ENCODE data around the gene PFN1.

PFN1 gene

GRCh38 chr17:4968486-4969046, 20.2 kb upstream of the PFN1 start:
- FAIRE-seq (no peak), DNase-seq (ENCODE audit: insufficient read length, low spot score) (no peak)

- peak; percentile 93 for DNase-seq (ENCODE audit: insufficient read length, low spot score)
These were observed 19.5 kb upstream of the PFN1 start, which contains the start of gene SPAG7 for GRCh38 chr17:4967539-4968485. Gene SPAG7 (minus strand): TSS chr17:4967817. CDS start chr17:4967804, 13 bp downstream.

GRCh38 chr17:4966844-4967538, 18.7 kb upstream of the PFN1 start:
- peak; percentile 98 for FAIRE-seq
- peak; percentile 99 for DNase-seq (ENCODE audit: insufficient read length, low spot score)

More at GRCh38 chr17:4967539-4968485, 19.5 kb upstream of the PFN1 start, which contains the start of gene SPAG7:
- FAIRE-seq = peak; percentile 36

- FAIRE-seq (no peak), DNase-seq (ENCODE audit: insufficient read length, low spot score) (no peak)
These were observed 17.1 kb upstream of the PFN1 start for GRCh38 chr17:4965311-4965986.

- no peak for FAIRE-seq
- no peak for DNase-seq (ENCODE audit: insufficient read length, low spot score)
These were observed 12.1 kb upstream of the PFN1 start for GRCh38 chr17:4960279-4960922.

- DNase-seq (ENCODE audit: insufficient read length, low spot score) (no peak), FAIRE-seq (no peak)
These were observed 11.1 kb upstream of the PFN1 start for GRCh38 chr17:4959261-4959965.

- no peak for FAIRE-seq
- no peak for DNase-seq (ENCODE audit: insufficient read length, low spot score)
These were observed 9.8 kb upstream of the PFN1 start for GRCh38 chr17:4958102-4958501.

GRCh38 chr17:4956493-4957061, 8.2 kb upstream of the PFN1 start:
- no peak for DNase-seq (ENCODE audit: insufficient read length, low spot score)
- FAIRE-seq = no peak

GRCh38 chr17:4955091-4955490, 6.8 kb upstream of the PFN1 start:
- DNase-seq (ENCODE audit: insufficient read length, low spot score) (no peak), FAIRE-seq (no peak)

- FAIRE-seq = peak; percentile 79
- no peak for DNase-seq (ENCODE audit: insufficient read length, low spot score)
These were observed 5.2 kb upstream of the PFN1 start for GRCh38 chr17:4953451-4953961.

- FAIRE-seq (no peak), DNase-seq (ENCODE audit: insufficient read length, low spot score) (no peak)
These were observed 3.2 kb upstream of the PFN1 start for GRCh38 chr17:4951486-4951885.

GRCh38 chr17:4950746-4951204, 2.4 kb upstream of the PFN1 start, which contains the start of gene ENO3:
Gene ENO3 (plus strand): TSS chr17:4951119. CDS start chr17:4951830, 711 bp downstream.
- no peak for FAIRE-seq
- no peak for DNase-seq (ENCODE audit: insufficient read length, low spot score)

- DNase-seq (ENCODE audit: insufficient read length, low spot score) (peak; percentile 65), FAIRE-seq (no peak)
These were observed 1.9 kb upstream of the PFN1 start for GRCh38 chr17:4950075-4950745.

- peak; percentile 87 for FAIRE-seq
- no peak for DNase-seq (ENCODE audit: insufficient read length, low spot score)
These were observed 1.2 kb upstream of the PFN1 start for GRCh38 chr17:4949321-4950074.

GRCh38 chr17:4948931-4949320, 596 bp upstream of the PFN1 start:
- FAIRE-seq (peak; percentile 88), DNase-seq (ENCODE audit: insufficient read length, low spot score) (peak; percentile 93)

GRCh38 chr17:4947411-4948165, 742 bp downstream of the PFN1 start:
- DNase-seq (ENCODE audit: insufficient read length, low spot score) = no peak
- peak; percentile 58 for FAIRE-seq

- no peak for FAIRE-seq
- no peak for DNase-seq (ENCODE audit: insufficient read length, low spot score)
These were observed 1.3 kb downstream of the PFN1 start for GRCh38 chr17:4947010-4947410.
